Measurements from ENCODE around the gene IP6K3.

IP6K3 gene

DNA sequence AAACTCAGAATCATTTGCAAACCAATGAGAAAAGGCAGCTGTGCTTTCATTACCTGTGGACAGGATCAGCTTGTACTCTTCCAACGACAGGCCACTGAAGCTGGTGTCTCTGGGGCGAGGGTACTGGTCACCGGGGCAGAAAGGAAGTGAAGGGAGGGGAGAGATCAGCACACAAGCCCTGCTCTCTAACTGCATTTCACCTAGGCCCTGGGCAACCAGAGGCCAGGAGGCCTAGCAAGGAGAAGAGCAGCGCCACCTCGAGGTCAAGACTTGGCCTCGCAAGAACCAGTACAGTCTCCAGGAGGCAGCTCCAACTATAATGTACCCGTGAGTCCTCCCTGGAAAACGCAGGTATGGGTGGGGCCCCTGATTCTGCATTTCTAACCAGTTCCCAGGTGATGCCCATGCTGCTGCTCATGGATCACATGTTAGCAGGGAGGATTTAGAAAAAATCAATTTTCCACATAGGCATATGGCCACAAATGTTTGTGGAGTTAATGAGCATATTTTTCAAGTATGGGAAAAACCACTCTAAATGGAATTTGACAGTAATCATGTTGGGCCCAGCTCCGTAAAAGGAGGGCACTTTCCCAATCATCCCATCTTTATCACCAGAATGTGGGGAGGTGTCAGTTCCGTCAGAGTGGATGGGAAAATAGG, 46.2 kb downstream of the IP6K3 start:
- no peak for DNase-seq

GRCh38 chr6:33699739-33700138, 47.0 kb downstream of the IP6K3 start:
- DNase-seq: no peak

GRCh38 chr6:33699131-33699530, 47.6 kb downstream of the IP6K3 start:
- no peak for DNase-seq

DNA sequence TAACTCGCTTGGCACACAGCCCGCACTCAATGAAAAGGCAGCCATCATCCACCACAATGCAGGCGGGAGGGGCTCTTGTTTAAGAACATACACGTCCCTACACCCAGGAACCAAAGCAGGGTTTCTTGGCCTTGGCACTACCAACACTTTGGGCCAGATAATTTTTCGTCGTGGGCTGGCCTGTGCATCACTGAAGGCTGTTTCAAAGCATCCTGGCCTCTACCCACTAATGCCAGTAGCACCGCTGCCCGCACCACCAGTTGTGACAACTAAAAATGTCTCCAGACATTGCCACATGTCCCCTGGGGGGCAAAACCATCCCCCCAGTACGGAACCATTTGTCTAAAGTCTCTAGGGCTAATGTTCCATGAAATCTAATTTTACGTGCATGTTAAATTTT, 48.2 kb downstream of the IP6K3 start:
- no peak for DNase-seq

DNA sequence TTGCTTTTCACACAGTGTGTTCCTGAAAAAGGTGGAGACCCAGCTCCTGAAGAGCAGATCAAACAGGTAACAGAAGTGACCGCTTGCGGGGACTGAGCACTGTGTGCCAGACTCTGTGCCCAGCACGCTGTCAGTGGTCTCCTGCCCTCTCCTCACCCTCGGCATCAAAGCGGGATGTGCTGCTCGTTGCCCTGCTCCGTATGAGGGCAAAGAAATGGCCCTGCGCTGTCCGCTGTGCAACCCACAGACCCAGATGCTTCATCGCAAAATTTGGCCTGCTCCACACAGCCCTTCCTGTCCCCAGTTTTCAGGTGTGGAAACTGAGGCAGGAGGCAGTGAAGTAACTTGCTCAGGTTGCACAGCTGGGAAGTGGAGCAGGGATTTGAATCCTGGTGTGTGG, 48.9 kb downstream of the IP6K3 start:
- no peak for DNase-seq

GRCh38 chr6:33696548-33697518, 49.9 kb downstream of the IP6K3 start:
- DNase-seq: peak; percentile 79

DNA sequence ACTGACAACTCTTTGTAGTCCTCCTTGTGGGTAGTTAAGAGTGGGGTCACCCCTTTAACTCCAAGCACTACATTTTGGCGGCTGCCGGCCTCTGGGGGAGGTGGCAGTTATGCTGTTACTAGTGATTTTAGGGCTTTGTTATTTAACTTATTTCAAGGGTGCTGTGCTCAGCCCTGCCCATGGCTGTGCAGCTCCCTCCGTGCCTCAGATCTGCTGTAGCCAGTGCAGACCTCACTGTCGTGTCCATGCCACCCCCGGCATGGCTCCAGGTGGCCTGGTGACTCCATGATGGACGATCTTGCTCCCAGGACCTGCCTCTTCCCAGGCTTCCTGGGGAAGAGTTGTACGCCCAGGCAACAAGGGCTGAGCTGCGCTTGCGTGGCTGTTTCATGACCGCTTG, 50.6 kb downstream of the IP6K3 start:
- DNase-seq: no peak

DNA sequence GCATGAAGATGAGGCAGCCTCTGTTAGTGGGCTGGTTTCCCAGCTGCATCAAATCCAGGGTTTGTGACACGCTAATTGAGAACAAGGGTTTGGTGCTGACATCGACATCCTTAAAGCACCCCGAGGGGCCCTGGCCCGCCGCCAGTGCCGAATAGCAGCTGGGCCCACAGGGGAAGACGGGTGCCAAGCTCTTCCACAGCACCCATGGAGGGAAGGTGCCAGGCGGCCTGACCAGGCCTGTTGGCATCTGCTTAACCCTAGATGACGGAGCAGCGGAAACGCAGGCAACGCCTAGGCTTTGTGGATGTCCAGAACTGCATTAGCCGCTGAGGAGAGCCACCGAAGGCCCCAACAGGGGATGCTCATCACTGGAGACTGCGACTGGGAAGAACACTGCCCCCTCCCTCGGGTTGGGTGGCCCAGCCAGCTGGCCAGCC, 51.2 kb downstream of the IP6K3 start:
- peak; percentile 23 for DNase-seq

DNA sequence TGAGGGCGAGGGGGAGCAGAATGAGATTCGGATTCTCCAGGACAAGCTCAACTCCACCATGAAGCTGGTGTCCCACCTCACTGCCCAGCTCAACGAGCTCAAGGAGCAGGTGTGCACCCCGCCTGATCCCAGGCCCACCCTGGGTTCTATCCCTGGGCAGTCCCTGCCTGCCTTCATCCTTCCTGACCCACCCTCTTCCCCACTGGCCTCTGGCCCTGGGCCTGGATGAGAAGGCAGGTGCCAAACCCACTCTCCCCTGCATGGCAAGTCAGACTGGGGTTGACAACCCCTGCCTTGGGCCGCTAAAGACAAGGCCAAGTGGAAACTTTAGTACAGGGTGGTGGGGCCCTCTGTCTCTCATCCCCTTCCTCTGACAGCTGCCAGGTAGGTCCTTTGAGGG, 51.7 kb downstream of the IP6K3 start:
- DNase-seq: no peak

- DNase-seq: no peak
Measured at GRCh38 chr6:33694401-33694931, 52.2 kb downstream of the IP6K3 start.

DNA sequence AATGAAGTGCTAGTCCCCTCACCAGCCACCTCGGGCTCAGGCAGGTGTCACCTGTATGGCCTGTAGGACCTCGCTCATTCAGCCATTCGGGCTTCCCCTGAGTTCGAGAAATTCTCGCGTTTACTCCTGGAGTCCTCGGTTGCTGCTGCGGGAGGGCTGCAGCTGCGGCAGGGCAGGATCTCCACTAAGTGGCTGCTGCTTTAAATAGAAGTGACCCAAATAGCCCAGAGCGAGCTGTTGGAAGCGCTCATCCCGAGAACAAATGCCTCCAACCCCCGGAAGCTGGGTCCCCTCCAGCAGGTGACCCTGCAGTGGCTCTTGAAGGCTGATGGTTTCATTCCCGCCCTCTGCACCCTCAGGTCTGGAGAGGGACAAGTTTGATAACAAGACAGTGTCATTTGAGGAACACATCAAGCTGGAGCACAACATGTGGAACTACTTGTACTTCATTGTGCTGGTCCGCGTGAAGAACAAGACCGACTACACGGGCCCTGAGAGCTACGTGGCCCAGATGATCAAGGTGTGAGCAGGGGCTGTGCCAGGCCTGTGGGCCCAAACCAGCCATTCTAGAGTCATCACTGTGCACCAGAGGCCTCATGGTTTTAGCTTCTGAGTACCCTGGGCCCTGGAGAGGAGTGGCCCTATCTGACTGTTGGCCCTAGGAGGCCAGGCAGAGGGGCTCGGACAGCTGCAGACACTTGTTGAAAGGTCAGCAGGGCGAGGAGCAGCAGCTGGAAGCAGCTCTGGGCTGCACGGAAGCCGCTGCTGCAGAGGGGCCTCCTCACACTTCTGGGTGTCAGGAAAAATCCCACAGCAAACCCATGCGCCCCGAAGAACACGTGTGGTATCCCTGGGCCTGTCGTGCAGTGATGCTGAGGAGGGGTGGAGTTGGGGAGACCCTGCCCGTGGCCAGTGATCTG, 53.3 kb downstream of the IP6K3 start:
- no peak for DNase-seq

DNA sequence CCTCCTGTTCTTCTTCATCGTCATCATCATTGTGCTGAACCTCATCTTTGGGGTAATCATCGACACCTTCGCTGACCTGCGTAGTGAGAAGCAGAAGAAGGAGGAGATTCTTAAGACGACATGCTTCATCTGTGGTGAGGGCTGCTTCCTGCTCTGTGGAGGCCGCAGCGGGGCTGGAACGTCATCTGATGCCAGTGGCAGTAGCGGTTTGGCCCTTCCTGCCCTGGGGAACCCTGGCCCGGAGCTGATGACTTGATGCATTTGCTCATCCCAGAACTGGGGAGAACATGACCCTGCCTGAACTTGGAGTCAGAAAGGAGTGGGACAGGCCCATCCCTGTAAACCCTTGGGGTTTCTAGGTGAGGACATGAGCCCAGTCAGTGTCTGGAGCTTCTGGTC, 53.9 kb downstream of the IP6K3 start:
- DNase-seq: no peak

GRCh38 chr6:33692078-33692759, 54.5 kb downstream of the IP6K3 start:
- DNase-seq: no peak

DNA sequence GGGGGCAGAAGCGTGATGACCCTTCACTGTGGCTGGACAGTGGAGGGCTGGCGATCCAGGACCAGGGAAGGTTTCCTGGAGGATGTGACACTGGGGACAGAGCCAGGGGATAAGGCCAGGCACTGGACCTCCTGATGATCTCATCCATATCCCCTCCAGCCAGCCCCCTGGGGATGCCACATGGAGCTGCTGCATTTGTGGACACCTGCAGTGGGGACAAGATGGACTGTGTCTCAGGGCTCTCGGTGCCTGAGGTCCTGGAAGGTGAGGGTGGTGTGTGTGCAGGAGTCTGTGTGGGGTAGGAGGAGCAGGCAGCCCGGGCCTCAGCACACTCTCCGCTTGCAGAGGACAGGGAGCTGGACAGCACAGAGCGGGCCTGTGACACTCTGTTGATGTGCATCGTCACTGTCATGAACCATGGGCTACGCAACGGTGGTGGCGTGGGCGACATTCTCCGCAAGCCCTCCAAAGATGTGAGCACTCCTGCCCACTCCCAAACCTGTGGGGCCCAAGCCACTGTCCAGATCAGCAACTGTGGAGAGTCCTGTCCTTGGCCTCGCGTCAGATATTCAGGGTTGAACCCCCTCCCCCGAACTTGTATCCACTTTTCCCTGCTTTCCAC, 55.1 kb downstream of the IP6K3 start:
- no peak for DNase-seq

DNA sequence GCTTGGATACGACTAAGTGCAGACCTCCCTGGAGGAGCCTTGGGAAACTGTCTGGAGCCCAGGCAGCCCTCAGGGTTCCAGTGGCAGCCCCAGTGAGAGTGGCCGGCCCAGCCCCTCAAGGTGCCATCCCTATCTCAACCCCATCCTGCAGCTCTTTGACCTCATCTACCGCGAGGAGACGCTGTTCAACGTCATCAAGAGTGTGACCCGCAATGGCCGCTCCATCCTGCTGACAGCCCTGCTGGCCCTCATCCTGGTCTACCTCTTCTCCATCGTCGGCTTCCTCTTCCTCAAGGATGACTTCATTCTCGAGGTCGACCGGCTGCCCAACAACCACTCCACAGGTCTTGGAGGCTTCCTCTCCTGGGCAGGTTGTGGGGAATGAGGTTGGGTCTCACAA, 55.9 kb downstream of the IP6K3 start:
- DNase-seq: no peak

DNA sequence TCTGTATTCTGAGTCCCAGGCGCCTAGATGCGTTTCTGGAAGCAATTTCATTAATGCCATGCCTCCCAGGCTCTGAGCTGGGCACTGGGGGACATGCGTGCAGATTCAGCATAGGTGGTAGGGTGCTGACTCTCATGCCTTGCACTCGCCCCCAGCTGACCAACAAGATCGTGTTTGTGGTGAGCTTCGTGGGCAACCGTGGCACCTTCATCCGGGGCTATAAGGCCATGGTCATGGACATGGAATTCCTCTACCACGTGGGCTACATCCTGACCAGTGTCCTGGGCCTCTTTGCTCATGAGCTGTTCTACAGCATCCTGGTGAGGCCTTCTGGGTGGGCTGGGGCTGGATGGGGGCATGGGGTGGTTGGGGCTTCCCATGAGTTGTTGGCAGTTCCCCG, 56.8 kb downstream of the IP6K3 start:
- no peak for DNase-seq

- DNase-seq: no peak
Measured at GRCh38 chr6:33689148-33689494, 57.6 kb downstream of the IP6K3 start.

GRCh38 chr6:33688451-33689147, 58.1 kb downstream of the IP6K3 start:
- DNase-seq: no peak

DNA sequence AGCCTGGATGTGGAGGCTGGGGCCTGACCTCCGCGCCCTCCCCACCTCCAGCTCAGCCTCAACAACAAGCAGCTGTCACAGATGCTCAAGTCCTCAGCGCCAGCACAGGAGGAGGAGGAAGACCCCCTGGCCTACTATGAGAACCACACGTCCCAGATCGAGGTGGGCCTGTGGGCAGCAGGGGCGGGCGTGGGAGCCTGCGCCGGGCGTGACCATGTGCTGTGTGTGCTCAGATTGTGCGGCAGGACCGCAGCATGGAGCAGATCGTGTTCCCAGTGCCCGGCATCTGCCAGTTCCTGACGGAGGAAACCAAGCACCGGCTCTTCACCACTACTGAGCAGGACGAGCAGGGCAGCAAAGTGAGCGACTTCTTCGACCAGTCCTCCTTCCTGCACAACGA, 58.7 kb downstream of the IP6K3 start:
- DNase-seq: no peak

GRCh38 chr6:33686981-33687975, 59.4 kb downstream of the IP6K3 start:
- no peak for DNase-seq
